DND-41 (cell line): ENCODE results near the gene KRT78.

ENCODE experiments used
- ATAC-seq: fragments of 200-7000 bp; cut with Tn5 transposase; 3 replicates; pipeline ENCODE4 v1.9.1; 2021; ENCODE audit warnings: low read depth; ENCODE audit not compliant: insufficient read depth
- DNase-seq: peaks from one replicate; pipeline ENCODE4 v3.0.0-alpha.2; 2020
- H2AFZ ChIP-seq: 2 replicates; pipeline ENCODE4 v1.6.0; 2012; ENCODE audit warnings: low read depth, low read length
- H3K27ac ChIP-seq: 2 replicates; pipeline ENCODE4 v1.5.1; 2012; ENCODE audit warnings: low read length, inconsistent platforms
- H3K27me3 ChIP-seq: fragments of 200-600 bp; sonication (generic); 2 replicates; pipeline ENCODE4 v1.6.0; 2012; ENCODE audit warnings: low read length, mild to moderate bottlenecking, inconsistent platforms; ENCODE audit not compliant: insufficient read depth, poor library complexity
- H3K36me3 ChIP-seq: 2 replicates; pipeline ENCODE4 v1.5.1; 2012; ENCODE audit warnings: low read length, inconsistent platforms; ENCODE audit not compliant: insufficient read depth
- H3K4me1 ChIP-seq: 2 replicates; pipeline ENCODE4 v1.5.1; 2012; ENCODE audit warnings: mild to moderate bottlenecking, low read length; ENCODE audit not compliant: insufficient read depth
- H3K4me2 ChIP-seq: 2 replicates; pipeline ENCODE4 v1.6.0; 2012; ENCODE audit warnings: mild to moderate bottlenecking, moderate library complexity, low read length, inconsistent platforms; ENCODE audit not compliant: insufficient read depth
- H3K4me3 ChIP-seq, 2 experiments: fragments of 200-600 bp in 1 of 2; shearing (Covaris generic) in 1 of 2; 2 replicates each; pipeline ENCODE4 v1.5.1; 2012 to 2016; ENCODE audit warnings: inconsistent platforms in 2 of 2, low read length in 2 of 2, mild to moderate bottlenecking in 2 of 2, low read depth in 1 of 2, moderate library complexity in 1 of 2
- H3K79me2 ChIP-seq: 2 replicates; pipeline ENCODE4 v1.6.0; 2012; ENCODE audit warnings: low read length, inconsistent platforms; ENCODE audit not compliant: insufficient read depth
- H3K9ac ChIP-seq: 2 replicates; pipeline ENCODE4 v1.6.0; 2012; ENCODE audit warnings: low read depth, mild to moderate bottlenecking, inconsistent platforms, low read length, moderate library complexity
- H3K9me3 ChIP-seq: 2 replicates; pipeline ENCODE4 v1.5.1; 2012; ENCODE audit warnings: low read length, moderate library complexity, mild to moderate bottlenecking, inconsistent platforms; ENCODE audit not compliant: insufficient read depth, severe bottlenecking
- H4K20me1 ChIP-seq: 2 replicates; pipeline ENCODE4 v1.6.0; 2012; ENCODE audit warnings: low read length; ENCODE audit not compliant: insufficient read depth
- CTCF ChIP-seq: IDR thresholded peaks from 2 replicates; pipeline ENCODE4 v1.5.1; 2012; ENCODE audit warnings: borderline replicate concordance, low read length, moderate library complexity, mild to moderate bottlenecking; ENCODE audit not compliant: poor library complexity, severe bottlenecking; ENCODE audit errors: extremely low read depth
- EZH2 ChIP-seq: IDR thresholded peaks from 3 replicates; pipeline ENCODE4 v1.6.1; 2012; ENCODE audit warnings: borderline replicate concordance, low read depth, mild to moderate bottlenecking, moderate library complexity, low read length, inconsistent platforms; ENCODE audit not compliant: severe bottlenecking

The KRT78 gene

GRCh38 chr12:52836491-52837412, 12.0 kb downstream of the KRT78 start:
- TF ChIP-seq EZH2 (no peak), CTCF (no peak)
- H3K9me3 ChIP-seq, result no peaks in the 10 kb centered on the region
- no peak overlapping the region for H2AFZ ChIP-seq
- no peak overlapping the region for H3K9ac ChIP-seq
- no peak overlapping the region for H3K4me2 ChIP-seq
- no peaks in the 10 kb centered on the region for H3K4me1 ChIP-seq
- no peak overlapping the region for H3K27ac ChIP-seq
- no peaks in the 10 kb centered on the region for H3K79me2 ChIP-seq
- peaks cover 4% of the 10 kb centered on the region for H4K20me1 ChIP-seq
- peaks cover 23% of the 10 kb centered on the region for H3K27me3 ChIP-seq
- H3K4me3 ChIP-seq, result no peak overlapping the region
- ATAC-seq (no peak), DNase-seq (no peak)
- no peaks in the 10 kb centered on the region for H3K36me3 ChIP-seq

GRCh38 chr12:52836042-52836466, 12.7 kb downstream of the KRT78 start:
- H3K9ac ChIP-seq, result no peak overlapping the region
- no peak overlapping the region for H3K27ac ChIP-seq
- TF ChIP-seq EZH2, result no peak
- no peak for TF ChIP-seq CTCF
- H3K4me1 ChIP-seq, result no peaks in the 10 kb centered on the region
- H2AFZ ChIP-seq, result no peak overlapping the region
- H4K20me1 ChIP-seq, result peaks cover 4% of the 10 kb centered on the region
- no peaks in the 10 kb centered on the region for H3K9me3 ChIP-seq
- H3K79me2 ChIP-seq, result no peaks in the 10 kb centered on the region
- DNase-seq, result no peak
- H3K36me3 ChIP-seq, result no peaks in the 10 kb centered on the region
- no peak overlapping the region for H3K4me3 ChIP-seq
- no peak overlapping the region for H3K4me2 ChIP-seq
- H3K27me3 ChIP-seq, result peaks cover 23% of the 10 kb centered on the region
- no peak for ATAC-seq

GRCh38 chr12:52835271-52836041, 13.3 kb downstream of the KRT78 start:
- H3K9ac ChIP-seq, result no peak overlapping the region
- DNase-seq (no peak), ATAC-seq (no peak)
- no peaks in the 10 kb centered on the region for H3K36me3 ChIP-seq
- no peak overlapping the region for H3K27ac ChIP-seq
- H4K20me1 ChIP-seq, result peaks cover 4% of the 10 kb centered on the region
- H3K27me3 ChIP-seq, result peaks cover 23% of the 10 kb centered on the region
- H3K9me3 ChIP-seq, result no peaks in the 10 kb centered on the region
- no peaks in the 10 kb centered on the region for H3K79me2 ChIP-seq
- no peak overlapping the region for H2AFZ ChIP-seq
- no peak for TF ChIP-seq EZH2
- TF ChIP-seq CTCF, result no peak
- H3K4me1 ChIP-seq, result no peaks in the 10 kb centered on the region
- H3K4me2 ChIP-seq, result no peak overlapping the region
- H3K4me3 ChIP-seq, result no peak overlapping the region
